ENCODE data around the gene ERC1.

ERC1 gene

GRCh38 chr12:1382826-1383225, 391.8 kb downstream of the ERC1 start:
- H3K4me3 ChIP-seq (ENCODE audit: low read depth, low read length): no peak overlapping the region
- no peaks in the 10 kb centered on the region for H3K36me3 ChIP-seq (ENCODE audit: control insufficient read depth in 2 of 2, insufficient read depth in 1 of 2, low read length in 2 of 2)
- H3K4me1 ChIP-seq (ENCODE audit: control insufficient read depth, insufficient read depth, low read length): no peaks in the 10 kb centered on the region
- ChIA-PET POLR2A (no interaction called here), CTCF (no interaction called here)
- H3K27ac ChIP-seq (ENCODE audit: extremely low read depth, low read depth, low read length): no peak overlapping the region
- no peak for TF ChIP-seq ZNF140 (tag by site-specific recombination; IDR thresholded peaks at IDR 0.05)
- TF ChIP-seq ZNF202 (tag by site-specific recombination; IDR thresholded peaks at IDR 0.05; ENCODE audit: borderline replicate concordance): no peak
- no peak for TF ChIP-seq ZNF530 (tag by site-specific recombination; IDR thresholded peaks at IDR 0.05; ENCODE audit: low read depth)
- no peak for TF ChIP-seq SCRT1 (tag by site-specific recombination; IDR thresholded peaks at IDR 0.05; ENCODE audit: borderline replicate concordance)
- TF ChIP-seq ZNF311 (tag by site-specific recombination; IDR thresholded peaks at IDR 0.05; ENCODE audit: borderline replicate concordance): no peak
- no peak for TF ChIP-seq GLIS2 (tag by site-specific recombination; IDR thresholded peaks at IDR 0.05)
- TF ChIP-seq ZNF830 (tag by site-specific recombination; IDR thresholded peaks at IDR 0.05; ENCODE audit: low read depth): no peak
- no peak for TF ChIP-seq ZNF433 (tag by site-specific recombination; IDR thresholded peaks at IDR 0.05; ENCODE audit: low read depth)
- TF ChIP-seq ZNF623 (tag by site-specific recombination; IDR thresholded peaks at IDR 0.05): no peak
- no peak for TF ChIP-seq BCL11A (tag by site-specific recombination; IDR thresholded peaks at IDR 0.05; ENCODE audit: low read depth)
- no peak for TF ChIP-seq KLF7 (tag by site-specific recombination; IDR thresholded peaks at IDR 0.05; ENCODE audit: borderline replicate concordance)
- TF ChIP-seq SALL2 (tag by site-specific recombination; IDR thresholded peaks at IDR 0.05; ENCODE audit: borderline replicate concordance): no peak
- TF ChIP-seq ZNF37A (tag by site-specific recombination; IDR thresholded peaks at IDR 0.05): no peak
- TF ChIP-seq ZNF645 (tag by site-specific recombination; IDR thresholded peaks at IDR 0.05): no peak
- H3K9me3 ChIP-seq (ENCODE audit: control insufficient read depth, insufficient read depth, low read depth, low read length): no peaks in the 10 kb centered on the region

GRCh38 chr12:1383758-1384157, 392.7 kb downstream of the ERC1 start:
- POLR2A ChIA-PET: no interaction called here
- CTCF ChIA-PET: interaction anchor here (0.6 to 0.8 kb wide), 2 partner anchors 146 to 231 kb away, joined by 3 to 4 read pairs; no protein-coding TSS in a partner anchor
- Histone ChIP-seq H3K36me3 (ENCODE audit: control insufficient read depth in 2 of 2, insufficient read depth in 1 of 2, low read length in 2 of 2) (no peaks in the 10 kb centered on the region), H3K27ac (ENCODE audit: extremely low read depth, low read depth, low read length) (no peak overlapping the region), H3K4me1 (ENCODE audit: control insufficient read depth, insufficient read depth, low read length) (no peaks in the 10 kb centered on the region), H3K4me3 (ENCODE audit: low read depth, low read length) (no peak overlapping the region), H3K9me3 (ENCODE audit: control insufficient read depth, insufficient read depth, low read depth, low read length) (no peaks in the 10 kb centered on the region)
- TF ChIP-seq ZNF785 (tag by site-specific recombination; IDR thresholded peaks at IDR 0.05) (no peak), SETDB1 (IDR thresholded peaks at IDR 0.05; ENCODE audit: insufficient read length, low read length) (no peak)

- Histone ChIP-seq H3K4me1 (ENCODE audit: control insufficient read depth, insufficient read depth, low read length) (no peaks in the 10 kb centered on the region), H3K9me3 (ENCODE audit: control insufficient read depth, insufficient read depth, low read depth, low read length) (peaks cover 2% of the 10 kb centered on the region; the same call in 1 of the 2 replicates), H3K4me3 (ENCODE audit: low read depth, low read length) (no peak overlapping the region), H3K27ac (ENCODE audit: extremely low read depth, low read depth, low read length) (no peak overlapping the region), H3K36me3 (ENCODE audit: control insufficient read depth in 2 of 2, insufficient read depth in 1 of 2, low read length in 2 of 2) (no peaks in the 10 kb centered on the region)
- ChIA-PET CTCF (no interaction called here), POLR2A (no interaction called here)
- no peak for TF ChIP-seq ZNF701 (tag by site-specific recombination; IDR thresholded peaks at IDR 0.05)
- TF ChIP-seq KLF16 (tag by site-specific recombination; IDR thresholded peaks at IDR 0.05): no peak
- no peak for TF ChIP-seq ZBTB49 (tag by site-specific recombination; IDR thresholded peaks at IDR 0.05; ENCODE audit: low read depth)
- no peak for TF ChIP-seq ZNF629 (tag by site-specific recombination; IDR thresholded peaks at IDR 0.05)
- TF ChIP-seq ZNF248 (tag by site-specific recombination; IDR thresholded peaks at IDR 0.05): no peak
- TF ChIP-seq PRDM1 (tag by site-specific recombination; IDR thresholded peaks at IDR 0.05): no peak
- no peak for TF ChIP-seq ZNF549 (tag by site-specific recombination; IDR thresholded peaks at IDR 0.05)
- no peak for TF ChIP-seq ZNF747 (tag by site-specific recombination; IDR thresholded peaks at IDR 0.05)
- no peak for TF ChIP-seq ZNF513 (tag by site-specific recombination; IDR thresholded peaks at IDR 0.05)
- TF ChIP-seq ZNF223 (tag by site-specific recombination; IDR thresholded peaks at IDR 0.05): no peak
- no peak for TF ChIP-seq ZNF654 (tag by site-specific recombination; IDR thresholded peaks at IDR 0.05; ENCODE audit: low read depth)
- no peak for TF ChIP-seq ZFP69B (tag by site-specific recombination; IDR thresholded peaks at IDR 0.05)
- no peak for TF ChIP-seq ZNF529 (tag by site-specific recombination; IDR thresholded peaks at IDR 0.05; ENCODE audit: insufficient replicate concordance)
- TF ChIP-seq SP3 (tag by site-specific recombination; IDR thresholded peaks at IDR 0.05): no peak
- no peak for TF ChIP-seq MZF1 (tag by site-specific recombination; IDR thresholded peaks at IDR 0.05; ENCODE audit: borderline replicate concordance)
Observed at GRCh38 chr12:1384910-1385309, 393.9 kb downstream of the ERC1 start.
